Stomach (tissue), 9 donors: ENCODE results near the gene CENPX. TPM values are rescaled to one million over a fixed set of nuclear protein-coding genes. Genes with fewer than 3 reads are reported as not detected.

Experiments used
- DNase-seq, 2 donors: peaks; one replicate each; pipeline versions ENCODE4 v3.0.0 to v3.0.0-alpha.2; 2013 to 2019
- H3K27ac ChIP-seq, 5 donors: fragments of 200-600 bp in 4 of 5; sonication (generic) in 4 of 5; one replicate each; pipeline ENCODE4 v1.5.1; 2013 to 2019; ENCODE audit warnings: mild to moderate bottlenecking in 1 of 5, moderate library complexity in 1 of 5
- H3K27me3 ChIP-seq, 3 donors: fragments of 200-600 bp; sonication (generic); one replicate each; pipeline ENCODE4 v1.5.1; 2017 to 2019; ENCODE audit warnings: mixed run types in 1 of 3
- H3K36me3 ChIP-seq, 4 donors: fragments of 200-600 bp; sonication (generic); 1 replicate in 3 of 4; 2 replicates in 1 of 4; pipeline ENCODE4 v1.5.1; 2016 to 2019
- H3K4me1 ChIP-seq, 4 donors: fragments of 200-600 bp; sonication (generic); one replicate each; pipeline ENCODE4 v1.5.1; 2016 to 2019
- H3K4me3 ChIP-seq, 4 donors: fragments of 200-600 bp; sonication (generic) in 3 of 4; one replicate each; pipeline ENCODE4 v1.5.1; 2016 to 2019; ENCODE audit warnings: mild to moderate bottlenecking in 1 of 4
- H3K9me3 ChIP-seq, 4 donors: fragments of 200-600 bp; sonication (generic); one replicate each; pipeline ENCODE4 v1.5.1; 2016 to 2019
- EP300 ChIP-seq: sonication (generic); formaldehyde crosslinking; IDR thresholded peaks from one replicate; pipeline ENCODE4 v1.6.1; 2017; ENCODE audit warnings: antibody characterized with exemption
- POLR2A ChIP-seq, 4 donors: fragments of 450-650 bp; IDR thresholded peaks; one replicate each; pipeline ENCODE4 v1.6.1; 2016; ENCODE audit warnings: antibody characterized with exemption in 4 of 4, control low read depth in 2 of 4, mild to moderate bottlenecking in 1 of 4, moderate library complexity in 1 of 4
- POLR2AphosphoS5 ChIP-seq, 3 donors: sonication (generic); formaldehyde crosslinking; IDR thresholded peaks; one replicate each; pipeline ENCODE4 v1.6.1; 2016; ENCODE audit warnings: antibody characterized with exemption in 3 of 3
- WGBS, 5 donors: extraction: QIAGEN DNeasy Blood & Tissue Kit in 3 of 5; methylation state at CpG; one replicate each; pipeline versions ENCODE4 v1.1.5 to v1.1.7; 2013 to 2018; 5-methylcytosine and 5-hydroxymethylcytosine counted together
- intact Hi-C: fragments of 100-400 bp; cut with DNase I; formaldehyde crosslinking; loops from one replicate; pipeline ENCODE4 v1.15.1; 2023; ENCODE audit warnings: low total_unique reads
- polyA plus RNA-seq, 3 donors: library from polyadenylated mRNA; stranded (reverse); fragments of 200-250 nt; gene quantifications; one replicate each; pipeline ENCODE4 v1.2.3, GENCODE V29; 2013
- total RNA-seq, 5 donors: library from RNA; depleted of rRNA; stranded (reverse); fragments of >200 nt; gene quantifications; one replicate each; pipeline versions ENCODE4 v1.1.0 to v1.2.3, GENCODE V29; 2014 to 2016
- TF ChIP-seq, protein P1 (sequence below), 7 experiments: fragments of 450-650 bp in 4 of 7; fragments of 200-600 bp in 3 of 7; sonication (generic) in 3 of 7; IDR thresholded peaks; one replicate each; pipeline ENCODE4 v1.5.1; 2016 to 2019; ENCODE audit warnings: antibody characterized with exemption in 7 of 7, control low read depth in 2 of 7, mild to moderate bottlenecking in 1 of 7
- donor health status: healthy with polysubstance abuse.
- donor health status: Bipolar disorder and iron deficiency.
- donor health status: healthy.

The CENPX gene
- total and polyA plus RNA-seq, 8 donors, result 22.0 to 231 (median 151) TPM

DNA sequence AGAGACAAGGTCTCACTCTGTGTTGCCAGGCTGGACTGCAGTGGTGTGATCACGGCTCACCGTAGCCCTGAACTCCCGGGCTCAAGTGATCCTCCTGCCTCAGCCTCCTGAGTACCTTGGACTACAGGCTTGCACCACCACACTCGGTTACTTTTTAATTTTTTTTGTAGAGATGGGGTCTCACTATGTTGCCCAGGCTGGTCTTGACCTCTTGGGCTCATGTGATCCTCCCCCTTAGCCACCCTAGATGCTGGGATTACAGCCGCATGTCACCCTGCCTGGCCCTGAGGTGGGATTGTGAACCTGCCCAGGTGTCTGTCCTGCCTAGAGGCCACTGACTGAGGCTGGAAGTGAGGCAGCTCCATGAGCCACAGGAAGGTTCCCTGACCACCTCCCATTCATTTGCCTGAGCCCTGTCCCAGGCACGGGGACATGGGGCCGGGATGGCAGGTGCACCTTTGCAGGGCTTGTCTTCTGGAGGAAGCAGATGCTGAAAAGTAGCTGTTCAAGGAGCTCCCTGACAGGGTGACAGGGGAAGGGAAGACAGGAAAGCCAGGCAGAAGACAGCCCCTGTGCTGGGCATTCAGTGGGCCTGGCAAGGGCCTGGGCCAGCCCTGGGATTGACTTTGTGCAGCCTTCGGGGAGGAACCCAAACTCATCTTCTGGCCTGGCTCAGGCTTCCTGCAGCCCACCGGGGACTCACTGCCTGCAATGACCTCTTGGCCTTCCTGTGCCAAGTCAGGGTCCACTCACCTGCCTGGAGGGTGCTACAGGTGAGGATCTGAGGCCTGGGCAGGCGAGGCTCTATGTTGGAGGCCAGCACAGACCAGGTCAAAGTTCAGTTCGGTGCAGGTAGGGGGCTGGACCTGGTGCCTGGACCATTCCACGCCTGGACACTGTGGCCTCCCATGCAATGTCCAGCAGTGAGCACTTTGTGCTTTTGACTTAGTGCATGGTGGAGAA, 53.5 kb downstream of the CENPX start:
- no peak for DNase-seq
- 81 to 92% (median 84%) methylated on average over 9 to 12 of the region's 12 CpGs for whole genome bisulfite sequencing, 5 donors
- Histone ChIP-seq H3K9me3 (peaks cover 0 to 5% (median 0%) of the 10 kb centered on the region in 4 donors), H3K27ac (no peak overlapping the region), H3K4me1 (peaks cover 8 to 26% (median 24%) of the 10 kb centered on the region in 4 donors), H3K27me3 (peaks cover 0 to 48% (median 4%) of the 10 kb centered on the region in 3 donors), H3K4me3 (no peak overlapping the region), H3K36me3 (no peaks in the 10 kb centered on the region)
- TF ChIP-seq, protein P1, sequence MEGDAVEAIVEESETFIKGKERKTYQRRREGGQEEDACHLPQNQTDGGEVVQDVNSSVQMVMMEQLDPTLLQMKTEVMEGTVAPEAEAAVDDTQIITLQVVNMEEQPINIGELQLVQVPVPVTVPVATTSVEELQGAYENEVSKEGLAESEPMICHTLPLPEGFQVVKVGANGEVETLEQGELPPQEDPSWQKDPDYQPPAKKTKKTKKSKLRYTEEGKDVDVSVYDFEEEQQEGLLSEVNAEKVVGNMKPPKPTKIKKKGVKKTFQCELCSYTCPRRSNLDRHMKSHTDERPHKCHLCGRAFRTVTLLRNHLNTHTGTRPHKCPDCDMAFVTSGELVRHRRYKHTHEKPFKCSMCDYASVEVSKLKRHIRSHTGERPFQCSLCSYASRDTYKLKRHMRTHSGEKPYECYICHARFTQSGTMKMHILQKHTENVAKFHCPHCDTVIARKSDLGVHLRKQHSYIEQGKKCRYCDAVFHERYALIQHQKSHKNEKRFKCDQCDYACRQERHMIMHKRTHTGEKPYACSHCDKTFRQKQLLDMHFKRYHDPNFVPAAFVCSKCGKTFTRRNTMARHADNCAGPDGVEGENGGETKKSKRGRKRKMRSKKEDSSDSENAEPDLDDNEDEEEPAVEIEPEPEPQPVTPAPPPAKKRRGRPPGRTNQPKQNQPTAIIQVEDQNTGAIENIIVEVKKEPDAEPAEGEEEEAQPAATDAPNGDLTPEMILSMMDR (IDR thresholded peaks at IDR 0.05), result no peak
- TF ChIP-seq POLR2A (IDR thresholded peaks at IDR 0.05) (no peak), POLR2AphosphoS5 (IDR thresholded peaks at IDR 0.05) (no peak), EP300 (no peak)
- intact Hi-C loops, result no loop called here

Other genes with a start within 250 kb of the CENPX start
- under 1 TPM in 1 of 5 donors, not detected in 4; 0.55 TPM for gene GCGR, start 218.7 kb downstream of the CENPX start, total RNA-seq
- under 1 TPM in 1 of 3 donors, not detected in 2; 0.38 TPM for gene GCGR, start 218.7 kb downstream of the CENPX start, polyA plus RNA-seq
- 100 to 1,000 TPM in 1 of 5 donors, 10 to 100 TPM in 4; 23.7 to 150 (median 51.0) TPM for gene MCRIP1, start 189.6 kb downstream of the CENPX start, total RNA-seq
- 100 to 1,000 TPM; 104 to 144 (median 114) TPM for gene MCRIP1, start 189.6 kb downstream of the CENPX start, polyA plus RNA-seq
- not detected for gene PPP1R27, start 187.8 kb downstream of the CENPX start, total RNA-seq
- 1 to 10 TPM in 1 of 3 donors, under 1 TPM in 1, not detected in 1; 0.58 to 2.0 TPM for gene PPP1R27, start 187.8 kb downstream of the CENPX start, polyA plus RNA-seq
- gene P4HB, start 162.3 kb downstream of the CENPX start, total RNA-seq, result 1,000 to 10,000 TPM in 2 of 5 donors, 100 to 1,000 TPM in 3; 401 to 1,308 (median 815) TPM
- gene P4HB, start 162.3 kb downstream of the CENPX start, polyA plus RNA-seq, result 100 to 1,000 TPM; 426 to 709 (median 528) TPM
- gene ARHGDIA, start 151.5 kb downstream of the CENPX start, total RNA-seq, result 100 to 1,000 TPM in 3 of 5 donors, 10 to 100 TPM in 2; 57.1 to 435 (median 117) TPM
- gene ARHGDIA, start 151.5 kb downstream of the CENPX start, polyA plus RNA-seq, result 100 to 1,000 TPM; 154 to 240 (median 212) TPM
- 100 to 1,000 TPM in 2 of 5 donors, 10 to 100 TPM in 2, 1 to 10 TPM in 1; 5.8 to 224 (median 90.1) TPM for gene ALYREF, start 131.3 kb downstream of the CENPX start, total RNA-seq
- gene ALYREF, start 131.3 kb downstream of the CENPX start, polyA plus RNA-seq, result 10 to 100 TPM; 33.6 to 42.3 (median 36.8) TPM
- gene ANAPC11, start 131.2 kb downstream of the CENPX start, total RNA-seq, result 100 to 1,000 TPM in 3 of 5 donors, 10 to 100 TPM in 2; 49.8 to 141 (median 108) TPM
- 100 to 1,000 TPM; 231 to 276 (median 257) TPM for gene ANAPC11, start 131.2 kb downstream of the CENPX start, polyA plus RNA-seq
- gene NPB, start 120.6 kb downstream of the CENPX start, total RNA-seq, result 1 to 10 TPM in 2 of 5 donors, not detected in 3; 1.4 to 2.0 TPM
- under 1 TPM in 2 of 3 donors, not detected in 1; 0.83 to 0.93 TPM for gene NPB, start 120.6 kb downstream of the CENPX start, polyA plus RNA-seq
- 100 to 1,000 TPM in 2 of 5 donors, 10 to 100 TPM in 3; 17.5 to 119 (median 27.2) TPM for gene PCYT2, start 111.5 kb downstream of the CENPX start, total RNA-seq
- gene PCYT2, start 111.5 kb downstream of the CENPX start, polyA plus RNA-seq, result 10 to 100 TPM; 39.7 to 51.7 (median 42.8) TPM
- 100 to 1,000 TPM in 1 of 5 donors, 10 to 100 TPM in 4; 22.8 to 128 (median 56.0) TPM for gene SIRT7, start 104.7 kb downstream of the CENPX start, total RNA-seq
- 10 to 100 TPM; 18.2 to 46.9 (median 44.1) TPM for gene SIRT7, start 104.7 kb downstream of the CENPX start, polyA plus RNA-seq
- 10 to 100 TPM in 4 of 5 donors, 1 to 10 TPM in 1; 2.3 to 30.4 (median 20.3) TPM for gene MAFG, start 95.1 kb downstream of the CENPX start, total RNA-seq
- 1 to 10 TPM; 7.2 to 8.9 (median 8.1) TPM for gene MAFG, start 95.1 kb downstream of the CENPX start, polyA plus RNA-seq
- gene PYCR1, start 85.6 kb downstream of the CENPX start, total RNA-seq, result 10 to 100 TPM in 3 of 5 donors, 1 to 10 TPM in 1, not detected in 1; 8.9 to 28.8 (median 15.7) TPM
- 10 to 100 TPM; 20.0 to 73.8 (median 47.4) TPM for gene PYCR1, start 85.6 kb downstream of the CENPX start, polyA plus RNA-seq
- not detected for gene MYADML2, start 75.6 kb downstream of the CENPX start, total RNA-seq
- not detected for gene MYADML2, start 75.6 kb downstream of the CENPX start, polyA plus RNA-seq
- 1 to 10 TPM in 1 of 5 donors, under 1 TPM in 1, not detected in 3; 0.58 to 1.5 TPM for gene NOTUM, start 61.7 kb downstream of the CENPX start, total RNA-seq
- 1 to 10 TPM in 1 of 3 donors, under 1 TPM in 2; 0.37 to 3.8 (median 0.46) TPM for gene NOTUM, start 61.7 kb downstream of the CENPX start, polyA plus RNA-seq
- 100 to 1,000 TPM in 1 of 5 donors, 10 to 100 TPM in 4; 11.7 to 143 (median 34.8) TPM for gene ASPSCR1, start 45.2 kb downstream of the CENPX start, total RNA-seq
- gene ASPSCR1, start 45.2 kb downstream of the CENPX start, polyA plus RNA-seq, result 10 to 100 TPM; 56.9 to 82.0 (median 60.8) TPM
- gene LRRC45, start 427 bp upstream of the CENPX start, total RNA-seq, result 100 to 1,000 TPM in 1 of 5 donors, 10 to 100 TPM in 3, 1 to 10 TPM in 1; 8.3 to 171 (median 42.9) TPM
- 10 to 100 TPM; 12.7 to 21.1 (median 20.9) TPM for gene LRRC45, start 427 bp upstream of the CENPX start, polyA plus RNA-seq
- 10 to 100 TPM in 1 of 5 donors, 1 to 10 TPM in 3, not detected in 1; 1.2 to 11.6 (median 2.5) TPM for gene RAC3, start 8.8 kb upstream of the CENPX start, total RNA-seq
- 10 to 100 TPM; 13.1 to 24.8 (median 16.2) TPM for gene RAC3, start 8.8 kb upstream of the CENPX start, polyA plus RNA-seq
- 100 to 1,000 TPM in 2 of 5 donors, 10 to 100 TPM in 3; 11.1 to 461 (median 100.0) TPM for gene DCXR, start 14.8 kb upstream of the CENPX start, total RNA-seq
- 100 to 1,000 TPM; 352 to 403 (median 396) TPM for gene DCXR, start 14.8 kb upstream of the CENPX start, polyA plus RNA-seq
- gene RFNG, start 28.9 kb upstream of the CENPX start, total RNA-seq, result 10 to 100 TPM; 12.5 to 66.5 (median 28.3) TPM
- gene RFNG, start 28.9 kb upstream of the CENPX start, polyA plus RNA-seq, result 10 to 100 TPM; 22.5 to 55.2 (median 26.0) TPM
- 100 to 1,000 TPM in 1 of 5 donors, 10 to 100 TPM in 4; 28.0 to 329 (median 86.4) TPM for gene GPS1, start 29.0 kb upstream of the CENPX start, total RNA-seq
- gene GPS1, start 29.0 kb upstream of the CENPX start, polyA plus RNA-seq, result 100 to 1,000 TPM; 103 to 139 (median 129) TPM
- 100 to 1,000 TPM in 2 of 5 donors, 10 to 100 TPM in 3; 63.2 to 286 (median 94.6) TPM for gene DUS1L, start 42.9 kb upstream of the CENPX start, total RNA-seq
- gene DUS1L, start 42.9 kb upstream of the CENPX start, polyA plus RNA-seq, result 100 to 1,000 TPM; 126 to 189 (median 174) TPM
- 100 to 1,000 TPM in 3 of 5 donors, 10 to 100 TPM in 2; 22.8 to 268 (median 175) TPM for gene FASN, start 75.4 kb upstream of the CENPX start, total RNA-seq
- gene FASN, start 75.4 kb upstream of the CENPX start, polyA plus RNA-seq, result 10 to 100 TPM; 36.0 to 97.8 (median 53.3) TPM
- 100 to 1,000 TPM in 1 of 5 donors, 10 to 100 TPM in 4; 43.9 to 166 (median 90.6) TPM for gene CCDC57, start 190.0 kb upstream of the CENPX start, total RNA-seq
- gene CCDC57, start 190.0 kb upstream of the CENPX start, polyA plus RNA-seq, result 10 to 100 TPM; 50.9 to 75.5 (median 72.5) TPM
- 10 to 100 TPM; 29.2 to 87.9 (median 53.3) TPM for gene SLC16A3, start 206.2 kb upstream of the CENPX start, total RNA-seq
- 10 to 100 TPM in 2 of 3 donors, 1 to 10 TPM in 1; 4.9 to 39.8 (median 20.4) TPM for gene SLC16A3, start 206.2 kb upstream of the CENPX start, polyA plus RNA-seq